OCI-LY7 (cell line): ENCODE measurements around the gene CYP1B1. TPM values are rescaled to one million over a fixed set of nuclear protein-coding genes. Genes with fewer than 3 reads are reported as not detected.

Experiments
- BruUV-seq: library from RNA; stranded (reverse); fragments of 400-500 nt; replicated peaks from 2 replicates; lab custom pipeline; 2021; lab: Mats Ljungman, UMichigan
- CTCF ChIA-PET: fragments of 300-600 bp; sonication (Branson Sonifier 250); formaldehyde crosslinking; loops from one replicate; lab custom pipeline; 2022; ENCODE audit warnings: antibody characterized with exemption; ENCODE audit not compliant: unreplicated experiment; lab: Charles Lee
- POLR2A ChIA-PET: fragments of 300-600 bp; sonication (Branson Sonifier 250); formaldehyde crosslinking; loops from one replicate; lab custom pipeline; 2022; ENCODE audit warnings: antibody characterized with exemption; lab: Charles Lee
- DNase-seq: peaks from one replicate; pipeline ENCODE4 v3.0.0-alpha.2; 2015; ENCODE audit warnings: low spot score
- H2AFZ ChIP-seq: fragments of 200-600 bp; sonication (generic), shearing (Covaris generic); 2 replicates; pipeline ENCODE4 v1.6.1; 2014; ENCODE audit warnings: mild to moderate bottlenecking, antibody characterized with exemption, low read length, moderate library complexity
- H3K27ac ChIP-seq: fragments of 200-600 bp; sonication (generic); 2 replicates; pipeline ENCODE4 v1.5.1; 2014; ENCODE audit warnings: mixed run types, low read depth, mild to moderate bottlenecking, moderate library complexity, low read length, inconsistent platforms; ENCODE audit not compliant: poor library complexity, severe bottlenecking
- H3K36me3 ChIP-seq: fragments of 200-600 bp; sonication (generic); 2 replicates; pipeline ENCODE4 v1.6.1; 2014; ENCODE audit warnings: mild to moderate bottlenecking, antibody characterized with exemption, low read length, moderate library complexity, mixed read lengths; ENCODE audit not compliant: insufficient read depth
- H3K4me1 ChIP-seq: fragments of 200-600 bp; sonication (generic); 2 replicates; pipeline ENCODE4 v1.5.1; 2014; ENCODE audit warnings: mild to moderate bottlenecking, low read length; ENCODE audit not compliant: insufficient read depth, poor library complexity, severe bottlenecking
- H3K4me2 ChIP-seq: fragments of 200-600 bp; sonication (generic); 2 replicates; pipeline ENCODE4 v1.6.1; 2014; ENCODE audit warnings: mild to moderate bottlenecking, low read length
- H3K4me3 ChIP-seq: fragments of 200-600 bp; sonication (generic); 2 replicates; pipeline ENCODE4 v1.5.1; 2014; ENCODE audit warnings: mild to moderate bottlenecking, low read depth, low read length; ENCODE audit not compliant: poor library complexity, severe bottlenecking
- H3K79me2 ChIP-seq: fragments of 200-600 bp; sonication (generic); 2 replicates; pipeline ENCODE4 v1.6.1; 2016; ENCODE audit warnings: low read depth, mild to moderate bottlenecking, low read length, moderate library complexity, mixed read lengths; ENCODE audit not compliant: insufficient read depth
- H3K9me2 ChIP-seq: fragments of 200-600 bp; sonication (generic); 2 replicates; pipeline ENCODE4 v1.6.1; 2016; ENCODE audit warnings: mild to moderate bottlenecking, low read length, mixed read lengths; ENCODE audit not compliant: insufficient read depth
- H3K9me3 ChIP-seq: fragments of 200-600 bp; sonication (generic); 2 replicates; pipeline ENCODE4 v1.6.1; 2014; ENCODE audit warnings: mild to moderate bottlenecking, mixed run types, low read length, mixed read lengths
- H4K20me1 ChIP-seq: fragments of 200-600 bp; sonication (generic); 2 replicates; pipeline ENCODE4 v1.6.1; 2014; ENCODE audit warnings: mild to moderate bottlenecking, antibody characterized with exemption, low read length, moderate library complexity, mixed read lengths; ENCODE audit not compliant: insufficient read depth
- CTCF ChIP-seq: fragments of 200-600 bp; sonication (generic); conservative IDR thresholded peaks from 2 replicates; pipeline ENCODE4 v1.5.1; 2014; ENCODE audit warnings: mild to moderate bottlenecking, antibody characterized with exemption, low read length, moderate library complexity, mixed read lengths
- EZH2phosphoT487 ChIP-seq: fragments of 200-600 bp; sonication (generic); IDR thresholded peaks from 2 replicates; pipeline ENCODE4 v1.6.1; 2018; ENCODE audit warnings: low read depth, borderline replicate concordance, mild to moderate bottlenecking, mixed run types, antibody characterized with exemption, low read length, moderate library complexity, mixed read lengths
- intact Hi-C: fragments of 100-400 bp; cut with micrococcal nuclease; formaldehyde crosslinking; loops from one replicate; pipeline ENCODE4 v1.10.0; 2022; ENCODE audit not compliant: unreplicated experiment
- total RNA-seq, 2 experiments: library from RNA; depleted of rRNA in 1 of 2; stranded (reverse); fragments of >200 nt in 1 of 2; shearing (Covaris generic) in 1 of 2; gene quantifications; 2 replicates each; pipeline ENCODE4 v1.2.3, GENCODE V29; 2014 to 2022

Gene CYP1B1
- total RNA-seq, 2 experiments from 2014 or later = 0.44 TPM; not detected in 1

- no peak overlapping the region for H2AFZ ChIP-seq
- CTCF ChIA-PET = no interaction called here
Measured at GRCh38 chr2:38074764-38075506, 1.0 kb downstream of the CYP1B1 start.

GRCh38 chr2:38074058-38074763, 1.7 kb downstream of the CYP1B1 start:
- H3K79me2 ChIP-seq = no peaks in the 10 kb centered on the region
- no peak overlapping the region for H2AFZ ChIP-seq
- ChIA-PET CTCF (no interaction called here), POLR2A (no interaction called here)
- H3K36me3 ChIP-seq = no peaks in the 10 kb centered on the region
- no TSS peak for BruUV-seq
- H3K27ac ChIP-seq = no peak overlapping the region
- no peaks in the 10 kb centered on the region for H3K4me1 ChIP-seq
- no peak for TF ChIP-seq CTCF
- no peaks in the 10 kb centered on the region for H3K9me3 ChIP-seq
- H3K4me3 ChIP-seq = no peak overlapping the region
- H3K9me2 ChIP-seq = no peaks in the 10 kb centered on the region
- no peaks in the 10 kb centered on the region for H4K20me1 ChIP-seq
- no peak for DNase-seq
- H3K4me2 ChIP-seq = no peak overlapping the region
- intact Hi-C loops = no loop called here

More at GRCh38 chr2:38074764-38075506, 1.0 kb downstream of the CYP1B1 start:
- Histone ChIP-seq H3K9me3 (no peaks in the 10 kb centered on the region), H3K9me2 (no peaks in the 10 kb centered on the region), H3K36me3 (no peaks in the 10 kb centered on the region), H3K4me1 (no peaks in the 10 kb centered on the region), H3K4me2 (no peak overlapping the region), H4K20me1 (no peaks in the 10 kb centered on the region), H3K27ac (no peak overlapping the region), H3K4me3 (no peak overlapping the region), H3K79me2 (no peaks in the 10 kb centered on the region)
- POLR2A ChIA-PET = no interaction called here
- TF ChIP-seq CTCF = no peak
- TF ChIP-seq EZH2phosphoT487 = no peak
- intact Hi-C loops = no loop called here
- BruUV-seq = no TSS peak
- DNase-seq = no peak
